ENCODE data around the gene CARMIL1.

DNA sequence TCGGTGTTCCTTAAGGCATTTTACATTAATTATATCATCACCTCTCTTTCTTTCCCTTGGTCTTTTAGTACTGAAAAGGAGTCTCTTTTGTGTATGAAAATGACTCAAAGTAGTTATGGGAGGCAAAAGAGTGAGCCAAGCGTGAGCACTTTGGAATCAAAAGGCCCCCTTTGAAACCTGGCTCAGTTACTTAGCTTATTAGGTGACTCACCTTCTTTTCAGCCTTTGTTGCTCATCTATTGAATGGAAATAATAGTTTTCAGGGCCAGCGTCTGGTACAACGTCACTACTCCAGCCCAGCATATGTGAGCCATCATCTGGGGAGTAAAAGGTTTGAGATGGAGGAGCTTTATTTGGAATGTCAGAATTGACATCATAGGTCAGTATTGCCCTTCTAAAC is 225.5 kb downstream of the CARMIL1 start:
- TF ChIP-seq POLR2A (IDR thresholded peaks at IDR 0.05; ENCODE audit: low read depth, low read length), result no peak
- no peak for TF ChIP-seq SPI1 (IDR thresholded peaks at IDR 0.05; ENCODE audit: low read depth, low read length)
- TF ChIP-seq TAF1 (IDR thresholded peaks at IDR 0.05; ENCODE audit: low read depth, low read length), result no peak
- TF ChIP-seq POLR2AphosphoS5 (IDR thresholded peaks at IDR 0.05; ENCODE audit: low read depth, low read length), result no peak
- no peak for TF ChIP-seq PAX5 (IDR thresholded peaks at IDR 0.05; ENCODE audit: insufficient read depth, low read length, severe bottlenecking)
- TF ChIP-seq POU2F2 (IDR thresholded peaks at IDR 0.05; ENCODE audit: low read depth, low read length), result no peak
